ENCODE results near the gene HDAC9.
"Not testable (repeated sequence)": the region's sequence is repeated elsewhere in the genome, so short reads cannot be mapped to it uniquely, and the experiment has no call there.

The HDAC9 gene

GRCh38 chr7:18900803-18901202 is 405.3 kb downstream of the HDAC9 start:
- no peak for DNase-seq (ENCODE audit: low read depth)

GRCh38 chr7:18901351-18901750 is 405.8 kb downstream of the HDAC9 start:
- no peak for DNase-seq (ENCODE audit: low read depth)

GRCh38 chr7:18901982-18902421 is 406.5 kb downstream of the HDAC9 start:
- no peak for DNase-seq (ENCODE audit: low read depth)

GRCh38 chr7:18902892-18903291 is 407.3 kb downstream of the HDAC9 start:
- DNase-seq (ENCODE audit: low read depth): no peak

GRCh38 chr7:18903695-18904094 is 408.1 kb downstream of the HDAC9 start:
- no peak for DNase-seq (ENCODE audit: low read depth)

GRCh38 chr7:18905316-18905943 is 409.9 kb downstream of the HDAC9 start:
- DNase-seq (ENCODE audit: low read depth): no peak

GRCh38 chr7:18906901-18907300 is 411.4 kb downstream of the HDAC9 start:
- DNase-seq (ENCODE audit: low read depth): no peak

- no peak for DNase-seq (ENCODE audit: low read depth)
Observed at GRCh38 chr7:18913106-18913505, 417.6 kb downstream of the HDAC9 start.

GRCh38 chr7:18916826-18917225 is 421.3 kb downstream of the HDAC9 start:
- no peak for DNase-seq (ENCODE audit: low read depth)

- DNase-seq (ENCODE audit: low read depth): peak; percentile 48
Observed at GRCh38 chr7:18927134-18927533, 431.6 kb downstream of the HDAC9 start.

GRCh38 chr7:18936265-18936664 is 440.7 kb downstream of the HDAC9 start:
- DNase-seq (ENCODE audit: low read depth): peak; percentile 36

- DNase-seq (ENCODE audit: low read depth): no peak
Observed at GRCh38 chr7:18939771-18940592, 444.4 kb downstream of the HDAC9 start.

GRCh38 chr7:18940593-18941134 is 445.1 kb downstream of the HDAC9 start:
- DNase-seq (ENCODE audit: low read depth): no peak

GRCh38 chr7:18941207-18941606 is 445.7 kb downstream of the HDAC9 start:
- no peak for DNase-seq (ENCODE audit: low read depth)

GRCh38 chr7:18948521-18948920 is 453.0 kb downstream of the HDAC9 start:
- DNase-seq (ENCODE audit: low read depth): peak; percentile 9

- no peak for DNase-seq (ENCODE audit: low read depth)
Observed at GRCh38 chr7:18952846-18953245, 457.3 kb downstream of the HDAC9 start.

GRCh38 chr7:18958627-18959026 is 463.1 kb downstream of the HDAC9 start:
- DNase-seq (ENCODE audit: low read depth): peak; percentile 92

- DNase-seq (ENCODE audit: low read depth): no peak
Observed at GRCh38 chr7:18960725-18961124, 465.2 kb downstream of the HDAC9 start.

GRCh38 chr7:18962031-18962430 is 466.5 kb downstream of the HDAC9 start:
- peak; percentile 36 for DNase-seq (ENCODE audit: low read depth)

- no peak for DNase-seq (ENCODE audit: low read depth)
Observed at GRCh38 chr7:18965657-18966056, 470.1 kb downstream of the HDAC9 start.

- DNase-seq (ENCODE audit: low read depth): not testable (repeated sequence)
Observed at GRCh38 chr7:18967755-18968154, 472.2 kb downstream of the HDAC9 start.

GRCh38 chr7:18971839-18972238 is 476.3 kb downstream of the HDAC9 start:
- DNase-seq (ENCODE audit: low read depth): no peak

GRCh38 chr7:18974803-18975202 is 479.3 kb downstream of the HDAC9 start:
- peak; percentile 71 for DNase-seq (ENCODE audit: low read depth)

All from iris pigment epithelial cell (primary cell).